Measurements from ENCODE around the gene JAG1.
"Not testable (repeated sequence)": the region's sequence is repeated elsewhere in the genome, so short reads cannot be mapped to it uniquely, and the experiment has no call there.

DNA sequence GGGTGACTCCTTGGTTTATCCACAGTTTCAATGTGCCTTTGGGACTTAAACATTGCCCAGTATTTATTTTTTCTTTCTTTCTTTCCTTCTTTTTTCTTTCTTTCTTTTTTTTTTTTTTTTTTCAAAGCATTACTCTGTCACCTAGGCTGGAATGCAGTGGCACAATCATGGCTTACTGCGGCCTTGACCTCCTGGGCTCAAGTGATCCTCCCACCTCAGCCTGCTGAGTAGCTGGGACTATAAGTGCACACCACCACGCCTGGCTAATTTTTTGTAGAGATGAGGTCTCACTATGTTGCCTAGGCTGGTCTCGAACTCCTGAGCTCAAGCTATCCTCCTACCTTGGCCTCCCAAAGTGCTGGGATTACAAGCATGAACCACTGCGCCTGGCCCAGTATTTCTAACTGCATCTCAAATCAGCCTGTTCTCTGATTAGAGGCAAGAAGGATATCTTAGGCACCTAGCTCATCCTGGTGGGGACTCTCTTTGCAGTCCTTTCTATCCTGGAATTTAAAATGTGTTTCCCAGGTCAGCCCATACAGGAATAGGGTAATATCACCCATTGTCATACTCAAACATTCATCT, 56.2 kb downstream of the JAG1 start:
- not testable (repeated sequence) for TF ChIP-seq ISL1 (CRISPR knock-in tag; IDR thresholded peaks at IDR 0.05); BACH2 (CRISPR knock-in tag; IDR thresholded peaks at IDR 0.05; ENCODE audit: borderline replicate concordance); ZNF8 (CRISPR knock-in tag; IDR thresholded peaks at IDR 0.05); RARB (CRISPR knock-in tag; IDR thresholded peaks at IDR 0.05); ZFP30 (CRISPR knock-in tag; IDR thresholded peaks at IDR 0.05); ZNF565 (CRISPR knock-in tag; conservative IDR thresholded peaks at IDR 0.05; ENCODE audit: low read depth); ARNTL (CRISPR knock-in tag; IDR thresholded peaks at IDR 0.05; ENCODE audit: borderline replicate concordance, low read depth); TCF4 (CRISPR knock-in tag; IDR thresholded peaks at IDR 0.05; ENCODE audit: borderline replicate concordance); GLIS3 (CRISPR knock-in tag; IDR thresholded peaks at IDR 0.05); OSR1 (CRISPR knock-in tag; IDR thresholded peaks at IDR 0.05); SNAI2 (CRISPR knock-in tag; IDR thresholded peaks at IDR 0.05)
- TF ChIP-seq, protein P1, sequence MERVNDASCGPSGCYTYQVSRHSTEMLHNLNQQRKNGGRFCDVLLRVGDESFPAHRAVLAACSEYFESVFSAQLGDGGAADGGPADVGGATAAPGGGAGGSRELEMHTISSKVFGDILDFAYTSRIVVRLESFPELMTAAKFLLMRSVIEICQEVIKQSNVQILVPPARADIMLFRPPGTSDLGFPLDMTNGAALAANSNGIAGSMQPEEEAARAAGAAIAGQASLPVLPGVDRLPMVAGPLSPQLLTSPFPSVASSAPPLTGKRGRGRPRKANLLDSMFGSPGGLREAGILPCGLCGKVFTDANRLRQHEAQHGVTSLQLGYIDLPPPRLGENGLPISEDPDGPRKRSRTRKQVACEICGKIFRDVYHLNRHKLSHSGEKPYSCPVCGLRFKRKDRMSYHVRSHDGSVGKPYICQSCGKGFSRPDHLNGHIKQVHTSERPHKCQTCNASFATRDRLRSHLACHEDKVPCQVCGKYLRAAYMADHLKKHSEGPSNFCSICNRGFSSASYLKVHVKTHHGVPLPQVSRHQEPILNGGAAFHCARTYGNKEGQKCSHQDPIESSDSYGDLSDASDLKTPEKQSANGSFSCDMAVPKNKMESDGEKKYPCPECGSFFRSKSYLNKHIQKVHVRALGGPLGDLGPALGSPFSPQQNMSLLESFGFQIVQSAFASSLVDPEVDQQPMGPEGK (CRISPR knock-in tag; IDR thresholded peaks at IDR 0.05; ENCODE audit: borderline replicate concordance) = not testable (repeated sequence)
- TF ChIP-seq, protein P2, sequence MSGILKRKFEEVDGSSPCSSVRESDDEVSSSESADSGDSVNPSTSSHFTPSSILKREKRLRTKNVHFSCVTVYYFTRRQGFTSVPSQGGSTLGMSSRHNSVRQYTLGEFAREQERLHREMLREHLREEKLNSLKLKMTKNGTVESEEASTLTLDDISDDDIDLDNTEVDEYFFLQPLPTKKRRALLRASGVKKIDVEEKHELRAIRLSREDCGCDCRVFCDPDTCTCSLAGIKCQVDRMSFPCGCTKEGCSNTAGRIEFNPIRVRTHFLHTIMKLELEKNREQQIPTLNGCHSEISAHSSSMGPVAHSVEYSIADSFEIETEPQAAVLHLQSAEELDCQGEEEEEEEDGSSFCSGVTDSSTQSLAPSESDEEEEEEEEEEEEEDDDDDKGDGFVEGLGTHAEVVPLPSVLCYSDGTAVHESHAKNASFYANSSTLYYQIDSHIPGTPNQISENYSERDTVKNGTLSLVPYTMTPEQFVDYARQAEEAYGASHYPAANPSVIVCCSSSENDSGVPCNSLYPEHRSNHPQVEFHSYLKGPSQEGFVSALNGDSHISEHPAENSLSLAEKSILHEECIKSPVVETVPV (CRISPR knock-in tag; IDR thresholded peaks at IDR 0.05) = not testable (repeated sequence)
- TF ChIP-seq, protein P3, sequence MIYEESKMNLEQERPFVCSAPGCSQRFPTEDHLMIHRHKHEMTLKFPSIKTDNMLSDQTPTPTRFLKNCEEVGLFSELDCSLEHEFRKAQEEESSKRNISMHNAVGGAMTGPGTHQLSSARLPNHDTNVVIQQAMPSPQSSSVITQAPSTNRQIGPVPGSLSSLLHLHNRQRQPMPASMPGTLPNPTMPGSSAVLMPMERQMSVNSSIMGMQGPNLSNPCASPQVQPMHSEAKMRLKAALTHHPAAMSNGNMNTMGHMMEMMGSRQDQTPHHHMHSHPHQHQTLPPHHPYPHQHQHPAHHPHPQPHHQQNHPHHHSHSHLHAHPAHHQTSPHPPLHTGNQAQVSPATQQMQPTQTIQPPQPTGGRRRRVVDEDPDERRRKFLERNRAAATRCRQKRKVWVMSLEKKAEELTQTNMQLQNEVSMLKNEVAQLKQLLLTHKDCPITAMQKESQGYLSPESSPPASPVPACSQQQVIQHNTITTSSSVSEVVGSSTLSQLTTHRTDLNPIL (CRISPR knock-in tag; IDR thresholded peaks at IDR 0.05; ENCODE audit: low read depth) = not testable (repeated sequence)
